ENCODE measurements around the gene ARRDC3. TPM values are rescaled to one million over a fixed set of nuclear protein-coding genes. Genes with fewer than 3 reads are reported as not detected.

The ARRDC3 gene
- total and polyA plus RNA-seq, 9 of the 15 experiments (the other 6 are each of a cell fraction or from before 2014, with no cell fraction given): 15.3 to 58.1 (median 39.4) TPM

DNA sequence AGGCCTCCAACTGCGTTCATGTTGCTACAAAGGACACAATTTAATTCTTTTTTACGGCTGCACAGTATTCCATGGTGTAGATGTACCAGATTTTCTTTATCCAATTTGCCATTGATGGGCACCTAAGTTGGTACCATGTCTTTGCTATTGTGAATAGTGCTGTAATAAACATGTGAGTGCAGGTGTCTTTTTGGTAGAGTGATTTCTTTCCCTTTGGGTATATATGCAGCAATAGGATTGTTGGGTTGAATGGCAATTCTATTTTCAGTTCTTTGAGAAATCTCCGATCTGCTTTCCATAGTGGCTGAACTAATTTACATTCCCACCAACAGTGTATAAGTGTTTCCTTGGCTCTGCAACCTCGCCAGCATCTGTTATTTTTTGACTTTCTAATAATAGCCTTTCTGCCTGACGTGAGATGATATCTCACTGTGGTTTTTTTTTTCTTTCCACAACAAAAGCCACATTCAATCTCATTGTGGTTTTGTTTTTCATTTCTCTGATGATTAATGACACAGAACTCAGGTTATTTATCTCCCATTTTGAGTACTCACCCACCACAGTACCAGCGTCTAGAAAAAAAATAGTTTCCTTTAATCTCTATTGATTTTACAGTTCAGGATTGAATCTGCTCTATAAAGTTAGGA is 21.9 kb downstream of the ARRDC3 start (continued):
- TF ChIP-seq MLLT1 (IDR thresholded peaks at IDR 0.05): peak in 1 of 2 experiments; percentile 33; a peak in 1 of 4 replicates
- peak; percentile 76 for TF ChIP-seq SOX6 (IDR thresholded peaks at IDR 0.05)
- TF ChIP-seq MEIS2 (IDR thresholded peaks at IDR 0.05; ENCODE audit: partially characterized antibody): peak; percentile 66
- TF ChIP-seq TFAP4 (CRISPR knock-in tag; IDR thresholded peaks at IDR 0.05; ENCODE audit: borderline replicate concordance): no peak

DNA sequence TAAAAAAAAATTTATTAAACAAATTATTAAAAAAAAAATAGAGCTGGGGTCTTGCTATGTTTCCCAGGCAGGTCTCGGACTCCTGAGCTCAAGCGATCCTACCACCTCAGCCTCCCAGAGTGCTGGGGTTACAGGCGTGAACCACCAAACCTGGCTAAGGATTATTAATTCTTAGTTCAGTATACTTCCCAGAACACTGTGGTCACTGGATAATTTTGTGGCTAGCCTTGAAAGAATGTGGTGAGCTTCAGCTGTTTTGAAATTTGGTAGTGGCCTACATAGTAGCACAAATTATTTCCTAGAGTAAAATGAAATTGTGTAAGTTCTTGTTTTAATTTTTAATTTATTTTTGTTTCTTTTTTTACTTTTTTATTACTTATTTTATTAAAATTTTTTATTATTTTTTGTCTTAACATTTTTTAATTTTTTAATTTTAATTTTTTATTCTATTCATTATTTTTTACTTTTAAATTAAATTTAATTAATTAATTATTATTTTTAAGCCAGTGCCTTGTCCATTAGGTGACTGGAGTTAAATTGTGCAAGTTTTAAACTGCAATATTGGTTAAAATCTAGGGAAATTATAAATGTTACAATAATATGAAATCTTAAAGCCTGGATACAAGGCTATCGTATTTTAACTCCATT is 23.0 kb downstream of the ARRDC3 start:
- Histone ChIP-seq H3K9me3 (replicated peaks; ENCODE audit: control insufficient read depth, insufficient read depth, low read depth, low read length) (no peaks in the 10 kb centered on the region; the same call in 1 of the 2 replicates), H3K27me3 (ENCODE audit: control insufficient read depth in 2 of 2, insufficient read depth in 2 of 2, low read length in 2 of 2) (peaks cover 0 to 4% of the 10 kb centered on the region in 2 experiments; a peak in 1 of 5 replicates), H3K27ac (ENCODE audit: extremely low read depth, low read depth, low read length) (no peak overlapping the region), H3K9me1 (ENCODE audit: control insufficient read depth, insufficient read depth, low read length) (no peaks in the 10 kb centered on the region), H3K4me1 (replicated peaks in 1 of 2; ENCODE audit: control insufficient read depth in 2 of 2, insufficient read depth in 2 of 2, low read length in 2 of 2) (no peaks in the 10 kb centered on the region), H3K36me3 (ENCODE audit: control insufficient read depth, insufficient read depth, low read length) (no peaks in the 10 kb centered on the region), H3K4me2 (ENCODE audit: insufficient read depth, low read length) (no peak overlapping the region), H2AFZ (ENCODE audit: low read depth, low read length) (no peak overlapping the region), H3K4me3 (no peak overlapping the region), H3K79me2 (ENCODE audit: control insufficient read depth, insufficient read depth, low read length) (no peaks in the 10 kb centered on the region), H3K9ac (ENCODE audit: insufficient read depth in 1 of 2, low read depth in 2 of 2, low read length in 2 of 2) (no peak overlapping the region), H4K20me1 (replicated peaks; ENCODE audit: control insufficient read depth, insufficient read depth, low read length) (no peaks in the 10 kb centered on the region)
- TF ChIP-seq BACH1 (tag; IDR thresholded peaks at IDR 0.05): no peak
- TF ChIP-seq ZNF830 (CRISPR knock-in tag; IDR thresholded peaks at IDR 0.05): no peak
- no peak for TF ChIP-seq HMG20A (CRISPR knock-in tag; conservative IDR thresholded peaks at IDR 0.05)
- WGBS (ENCODE audit: insufficient coverage, low coverage, missing lambda C conversion rate): 78% methylated on average over 4 of the region's 4 CpGs
- ChIA-PET POLR2A (no interaction called here), CTCF (ENCODE audit: low intra/inter-chr PET ratio) (interaction anchor here (0.6 kb wide), 1 partner anchor 850 kb away, joined by 3 read pairs; no protein-coding TSS in a partner anchor)
- in situ Hi-C loops (cut with MboI) (no loop called here), intact Hi-C loops (cut with micrococcal nuclease) (no loop called here)
- BruUV-seq (replicated peaks): no TSS peak
- FAIRE-seq (no peak), DNase-seq (ENCODE audit: extremely low read depth in 1 of 4, low spot score in 3 of 4) (no peak), ATAC-seq (no peak)
